ENCODE results near the gene GRID1.

GRID1 gene

DNA sequence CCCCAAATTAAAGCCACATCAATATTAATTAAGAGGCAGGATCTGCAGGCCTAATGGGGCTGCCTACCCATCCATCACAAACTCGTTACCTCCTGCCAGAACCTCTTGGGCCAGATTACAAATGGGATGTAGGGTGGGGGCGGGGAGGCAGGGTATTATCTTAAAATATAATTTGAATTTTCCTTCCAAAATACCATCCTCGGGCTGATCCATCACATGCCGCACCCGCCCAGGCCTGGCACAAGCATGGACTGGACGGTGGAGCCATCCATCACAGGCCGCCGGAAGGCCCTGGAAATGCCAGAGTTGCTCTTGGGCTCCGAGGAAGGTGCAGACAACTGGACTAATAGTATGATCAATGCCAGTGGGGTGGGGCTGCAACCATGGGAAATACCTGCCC is 212.8 kb downstream of the GRID1 start:
- no peak for DNase-seq (ENCODE audit: low spot score)
- no peaks in the 10 kb centered on the region for H3K27me3 ChIP-seq (ENCODE audit: insufficient read depth, poor library complexity, severe bottlenecking)
- H3K9me3 ChIP-seq (ENCODE audit: severe bottlenecking): no peaks in the 10 kb centered on the region
- H3K36me3 ChIP-seq (ENCODE audit: low read depth): no peaks in the 10 kb centered on the region
- no peak overlapping the region for H3K4me3 ChIP-seq (ENCODE audit: severe bottlenecking)
- no peak overlapping the region for H3K27ac ChIP-seq (ENCODE audit: poor library complexity, severe bottlenecking)
- TF ChIP-seq, protein P1, sequence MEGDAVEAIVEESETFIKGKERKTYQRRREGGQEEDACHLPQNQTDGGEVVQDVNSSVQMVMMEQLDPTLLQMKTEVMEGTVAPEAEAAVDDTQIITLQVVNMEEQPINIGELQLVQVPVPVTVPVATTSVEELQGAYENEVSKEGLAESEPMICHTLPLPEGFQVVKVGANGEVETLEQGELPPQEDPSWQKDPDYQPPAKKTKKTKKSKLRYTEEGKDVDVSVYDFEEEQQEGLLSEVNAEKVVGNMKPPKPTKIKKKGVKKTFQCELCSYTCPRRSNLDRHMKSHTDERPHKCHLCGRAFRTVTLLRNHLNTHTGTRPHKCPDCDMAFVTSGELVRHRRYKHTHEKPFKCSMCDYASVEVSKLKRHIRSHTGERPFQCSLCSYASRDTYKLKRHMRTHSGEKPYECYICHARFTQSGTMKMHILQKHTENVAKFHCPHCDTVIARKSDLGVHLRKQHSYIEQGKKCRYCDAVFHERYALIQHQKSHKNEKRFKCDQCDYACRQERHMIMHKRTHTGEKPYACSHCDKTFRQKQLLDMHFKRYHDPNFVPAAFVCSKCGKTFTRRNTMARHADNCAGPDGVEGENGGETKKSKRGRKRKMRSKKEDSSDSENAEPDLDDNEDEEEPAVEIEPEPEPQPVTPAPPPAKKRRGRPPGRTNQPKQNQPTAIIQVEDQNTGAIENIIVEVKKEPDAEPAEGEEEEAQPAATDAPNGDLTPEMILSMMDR (IDR thresholded peaks at IDR 0.05; ENCODE audit: poor library complexity, severe bottlenecking): no peak
- no peak for ATAC-seq (ENCODE audit: low read depth)
- no peaks in the 10 kb centered on the region for H3K4me1 ChIP-seq (ENCODE audit: insufficient read depth, poor library complexity, severe bottlenecking)

DNA sequence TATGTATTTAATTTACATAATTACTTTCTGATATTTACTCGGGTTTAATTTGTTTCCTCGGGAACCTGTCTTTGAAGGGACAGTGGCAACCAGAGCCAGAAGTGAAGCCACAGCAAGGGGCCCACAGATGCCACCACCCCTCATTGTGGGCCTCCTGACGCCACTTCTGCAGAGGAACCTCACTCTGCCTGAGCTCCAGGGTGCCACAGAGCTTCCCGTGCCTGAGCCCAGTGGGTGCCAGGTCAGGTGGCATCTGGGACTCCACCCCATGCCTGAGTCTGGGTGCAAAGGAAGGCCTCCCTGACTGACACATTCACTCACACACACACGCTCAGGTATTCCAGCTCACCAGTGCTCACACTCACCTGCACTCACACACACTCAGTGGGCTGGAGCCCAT is 213.7 kb downstream of the GRID1 start:
- DNase-seq (ENCODE audit: low spot score): no peak
- no peak for ATAC-seq (ENCODE audit: low read depth)
- H3K27ac ChIP-seq (ENCODE audit: poor library complexity, severe bottlenecking): no peak overlapping the region
- H3K9me3 ChIP-seq (ENCODE audit: severe bottlenecking): no peaks in the 10 kb centered on the region
- no peaks in the 10 kb centered on the region for H3K36me3 ChIP-seq (ENCODE audit: low read depth)
- H3K4me1 ChIP-seq (ENCODE audit: insufficient read depth, poor library complexity, severe bottlenecking): no peaks in the 10 kb centered on the region
- no peaks in the 10 kb centered on the region for H3K27me3 ChIP-seq (ENCODE audit: insufficient read depth, poor library complexity, severe bottlenecking)
- H3K4me3 ChIP-seq (ENCODE audit: severe bottlenecking): no peak overlapping the region
- TF ChIP-seq, protein P1 (IDR thresholded peaks at IDR 0.05; ENCODE audit: poor library complexity, severe bottlenecking): no peak

DNA sequence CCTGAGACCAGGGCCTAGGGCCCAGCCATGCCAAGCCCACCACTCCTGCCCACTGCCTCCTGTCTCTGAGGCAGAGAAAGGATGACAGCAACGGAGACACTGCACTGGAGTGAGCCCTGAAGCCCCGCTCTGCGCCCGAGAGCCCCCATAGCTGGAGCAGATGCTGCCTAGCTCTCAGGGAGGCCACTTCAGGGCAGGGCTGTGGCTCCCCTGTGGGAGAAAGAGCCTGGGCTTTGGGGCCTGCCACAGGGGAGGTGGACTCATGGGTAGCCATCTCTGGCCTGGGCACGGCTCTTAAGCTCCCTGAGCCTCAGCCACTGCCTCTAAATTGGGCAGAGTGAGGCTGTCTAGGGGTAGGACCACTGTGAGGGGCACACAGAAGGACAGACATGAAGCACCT is 214.2 kb downstream of the GRID1 start:
- H3K27me3 ChIP-seq (ENCODE audit: insufficient read depth, poor library complexity, severe bottlenecking): no peaks in the 10 kb centered on the region
- no peaks in the 10 kb centered on the region for H3K36me3 ChIP-seq (ENCODE audit: low read depth)
- H3K27ac ChIP-seq (ENCODE audit: poor library complexity, severe bottlenecking): no peak overlapping the region
- ATAC-seq (ENCODE audit: low read depth) (no peak), DNase-seq (ENCODE audit: low spot score) (no peak)
- H3K4me1 ChIP-seq (ENCODE audit: insufficient read depth, poor library complexity, severe bottlenecking): no peaks in the 10 kb centered on the region
- H3K4me3 ChIP-seq (ENCODE audit: severe bottlenecking): no peak overlapping the region
- TF ChIP-seq, protein P1 (IDR thresholded peaks at IDR 0.05; ENCODE audit: poor library complexity, severe bottlenecking): no peak
- no peaks in the 10 kb centered on the region for H3K9me3 ChIP-seq (ENCODE audit: severe bottlenecking)

GRCh38 chr10:86151613-86152012 is 215.0 kb downstream of the GRID1 start:
- ATAC-seq (ENCODE audit: low read depth) (no peak), DNase-seq (ENCODE audit: low spot score) (no peak)
- Histone ChIP-seq H3K36me3 (ENCODE audit: low read depth) (no peaks in the 10 kb centered on the region), H3K4me1 (ENCODE audit: insufficient read depth, poor library complexity, severe bottlenecking) (no peaks in the 10 kb centered on the region), H3K27me3 (ENCODE audit: insufficient read depth, poor library complexity, severe bottlenecking) (no peaks in the 10 kb centered on the region), H3K4me3 (ENCODE audit: severe bottlenecking) (no peak overlapping the region), H3K27ac (ENCODE audit: poor library complexity, severe bottlenecking) (no peak overlapping the region), H3K9me3 (ENCODE audit: severe bottlenecking) (no peaks in the 10 kb centered on the region)
- TF ChIP-seq, protein P1 (IDR thresholded peaks at IDR 0.05; ENCODE audit: poor library complexity, severe bottlenecking): no peak

DNA sequence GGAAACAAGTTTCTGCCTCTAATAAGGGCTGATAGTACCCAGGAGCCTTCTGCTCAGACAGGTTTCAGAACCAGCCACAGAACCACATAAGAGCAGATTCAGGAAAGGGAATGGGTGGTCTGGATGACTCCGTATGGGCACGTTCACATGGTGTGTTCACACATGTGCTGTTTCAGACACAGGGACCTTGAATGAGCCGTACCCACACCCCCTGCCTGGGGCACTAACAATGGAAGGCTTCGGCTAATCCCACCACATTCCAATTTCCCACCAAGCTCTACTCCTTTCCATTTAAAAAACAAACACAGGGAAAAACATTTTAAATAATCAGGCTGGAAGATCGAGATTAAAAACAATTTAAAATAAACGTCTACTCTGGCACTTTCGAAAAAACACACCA is 217.3 kb downstream of the GRID1 start:
- Histone ChIP-seq H3K4me1 (ENCODE audit: insufficient read depth, poor library complexity, severe bottlenecking) (no peaks in the 10 kb centered on the region), H3K36me3 (ENCODE audit: low read depth) (no peaks in the 10 kb centered on the region), H3K27ac (ENCODE audit: poor library complexity, severe bottlenecking) (no peak overlapping the region), H3K27me3 (ENCODE audit: insufficient read depth, poor library complexity, severe bottlenecking) (no peaks in the 10 kb centered on the region), H3K4me3 (ENCODE audit: severe bottlenecking) (no peak overlapping the region), H3K9me3 (ENCODE audit: severe bottlenecking) (no peaks in the 10 kb centered on the region)
- ATAC-seq (ENCODE audit: low read depth) (no peak), DNase-seq (ENCODE audit: low spot score) (no peak)
- TF ChIP-seq, protein P1 (IDR thresholded peaks at IDR 0.05; ENCODE audit: poor library complexity, severe bottlenecking): no peak
